Mucosa of gallbladder (tissue), 1 donor: ENCODE data around the gene PSMF1. TPM values are rescaled to one million over a fixed set of nuclear protein-coding genes. Genes with fewer than 3 reads are reported as not detected.
"Not testable (repeated sequence)": the region's sequence is repeated elsewhere in the genome, so short reads cannot be mapped to it uniquely, and the experiment has no call there.

Source experiments
- DNase-seq: peaks from one replicate; pipeline ENCODE4 v3.0.0-alpha.2; 2020; ENCODE audit warnings: low spot score
- total RNA-seq: library from RNA; stranded (reverse); gene quantifications from one replicate; pipeline ENCODE4 v1.2.1, GENCODE V29; 2021
- donor health status: DM: no; HTN: no; CAD: no.

Gene PSMF1
- total RNA-seq, 1 donor from 2014 or later = 138 TPM

DNA sequence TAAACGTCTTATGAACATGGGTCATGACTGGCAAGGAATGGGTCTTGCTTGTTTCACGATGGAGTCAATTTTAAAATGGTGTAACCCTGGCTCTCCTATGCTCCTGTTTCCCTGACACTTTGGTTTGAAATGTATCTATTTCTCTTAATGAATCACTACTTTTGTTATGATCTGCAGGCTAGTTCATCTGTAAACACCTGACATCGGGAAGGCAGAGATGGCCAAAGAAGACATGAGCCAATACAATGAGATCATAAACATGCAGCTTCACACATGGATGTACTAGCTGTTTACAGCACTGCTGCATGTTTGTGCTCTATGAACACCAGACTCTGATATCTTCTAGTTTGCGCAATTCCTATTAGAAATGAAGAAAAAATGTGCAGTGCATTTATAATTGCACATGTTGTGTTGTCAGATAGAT, 96.4 kb downstream of the PSMF1 start:
- no peak for DNase-seq

DNA sequence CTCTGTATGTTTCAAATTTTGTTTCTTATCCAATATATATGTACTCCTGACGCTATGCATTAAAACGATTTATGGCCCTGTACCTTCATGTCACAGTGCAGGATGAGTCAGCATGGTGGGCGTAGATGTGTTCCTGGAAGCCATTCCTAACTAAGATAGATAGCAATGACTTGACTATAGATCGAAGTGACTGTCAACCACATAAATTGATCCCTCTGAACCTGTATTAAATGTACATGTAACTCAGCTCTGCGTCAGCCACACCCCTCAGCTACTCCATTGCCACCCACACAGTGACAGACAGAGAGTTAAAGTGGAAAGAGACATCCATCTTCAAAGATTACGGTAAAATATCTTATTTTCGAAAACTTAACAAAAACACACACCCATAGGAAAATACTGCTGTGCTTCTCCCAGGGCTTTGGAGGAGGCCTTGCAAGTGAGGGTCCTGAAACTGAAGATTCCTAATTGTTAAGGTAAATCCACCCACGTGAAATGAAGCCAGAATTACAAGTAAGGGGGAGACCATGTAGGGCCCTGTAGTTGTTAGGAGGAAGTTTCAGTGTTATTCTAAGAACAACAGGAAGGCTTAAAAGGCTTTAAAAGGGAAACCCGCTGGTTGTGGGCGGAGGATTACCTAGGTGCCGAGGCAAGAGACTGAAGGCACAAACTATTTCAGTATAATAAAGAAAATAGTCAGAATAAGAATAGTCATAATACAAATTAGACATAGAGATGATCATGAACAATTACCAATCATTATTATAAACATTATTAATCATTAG, 97.2 kb downstream of the PSMF1 start:
- DNase-seq = no peak

DNA sequence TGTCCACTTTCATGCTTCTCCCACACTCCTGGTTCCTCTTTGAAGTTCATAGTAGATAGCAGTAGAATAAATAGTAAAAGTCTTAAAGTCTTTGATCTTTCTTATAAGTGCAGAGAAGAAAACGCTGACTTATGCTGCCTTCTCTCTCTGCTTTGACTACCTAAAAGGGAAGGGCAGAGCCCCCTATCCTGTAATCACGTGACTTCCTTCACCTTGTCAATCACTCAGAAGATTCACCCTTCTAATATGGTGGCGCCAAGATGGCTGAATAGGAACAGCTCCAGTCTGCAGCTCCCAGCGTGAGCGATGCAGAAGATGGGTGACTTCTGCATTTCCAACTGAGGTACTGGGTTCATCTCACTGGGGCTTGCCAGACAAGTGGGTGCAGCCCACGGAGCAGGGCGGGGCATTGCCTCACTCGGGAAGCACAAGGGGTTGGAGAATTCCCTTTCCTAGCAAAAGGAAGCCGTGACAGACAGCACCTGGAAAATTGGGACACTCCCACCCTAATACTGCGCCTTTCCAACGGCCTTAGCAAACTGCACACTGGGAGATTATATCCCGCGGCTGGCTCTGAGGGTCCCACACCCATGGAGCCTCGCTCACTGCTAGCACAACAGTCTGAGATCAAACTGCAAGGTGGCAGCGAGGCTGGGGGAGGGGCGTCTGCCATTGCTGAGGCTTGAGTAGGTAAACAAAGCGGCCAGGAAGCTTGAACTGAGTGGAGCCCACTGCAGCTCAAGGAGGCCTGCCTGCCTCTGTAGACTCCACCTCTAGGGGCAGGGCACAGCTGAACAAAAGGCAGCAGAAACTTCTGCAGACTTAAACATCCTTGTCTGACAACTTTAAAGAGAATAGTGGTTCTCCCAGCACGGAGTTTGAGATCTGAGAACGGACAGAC, 98.4 kb downstream of the PSMF1 start:
- not testable (repeated sequence) for DNase-seq

Other genes starting within 250 kb of the PSMF1 start
- 0.20 TPM for gene ANGPT4, start 202.3 kb upstream of the PSMF1 start, total RNA-seq
- gene RSPO4, start 116.3 kb upstream of the PSMF1 start, total RNA-seq = 0.26 TPM
- gene TMEM74B, start 66.4 kb downstream of the PSMF1 start, total RNA-seq = 2.0 TPM
- 0.66 TPM for gene C20orf202, start 84.9 kb downstream of the PSMF1 start, total RNA-seq
- gene RAD21L1, start 107.4 kb downstream of the PSMF1 start, total RNA-seq = not detected
- 15.1 TPM for gene SNPH, start 147.7 kb downstream of the PSMF1 start, total RNA-seq
- 176 TPM for gene SDCBP2, start 210.5 kb downstream of the PSMF1 start, total RNA-seq